Endothelial cell of umbilical vein (primary cell): Measurements from ENCODE around the gene CYP1B1. TPM values are rescaled to one million over a fixed set of nuclear protein-coding genes. Genes with fewer than 3 reads are reported as not detected.

Source experiments
- BruUV-seq: library from RNA; stranded (reverse); fragments of 400-500 nt; replicated peaks from 2 replicates; lab custom pipeline; 2021; lab: Mats Ljungman, UMichigan
- CTCF ChIA-PET: fragments of 300-600, 350-600 bp; sonication (Branson Sonifier 250); formaldehyde crosslinking; loops from one replicate; lab custom pipeline; 2021; ENCODE audit warnings: antibody characterized with exemption, inconsistent platforms; lab: Charles Lee
- POLR2A ChIA-PET: fragments of 300-600, 350-600 bp; sonication (Branson Sonifier 250); formaldehyde crosslinking; loops from one replicate; lab custom pipeline; 2021; ENCODE audit warnings: antibody characterized with exemption, inconsistent platforms; lab: Charles Lee
- DNase-seq: peaks from one replicate; pipeline ENCODE4 v3.0.0-alpha.2; 2011; ENCODE audit warnings: low read depth, low spot score
- FAIRE-seq: peaks from 2 replicates; lab custom pipeline; 2011; peaks lifted over from hg19 to GRCh38; lab: Jason Lieb, UNC
- H2AFZ ChIP-seq: 2 replicates; pipeline ENCODE4 v1.6.0; 2012; ENCODE audit warnings: low read depth, low read length, control low read depth, inconsistent platforms
- H3K27ac ChIP-seq: 2 replicates; pipeline ENCODE4 v1.5.1; 2011; ENCODE audit warnings: low read depth, mild to moderate bottlenecking, control low read depth, low read length, moderate library complexity; ENCODE audit not compliant: insufficient read depth
- H3K27me3 ChIP-seq, 2 experiments: 2 replicates each; pipeline versions ENCODE4 v1.6.0 to v1.6.1; 2011; ENCODE audit warnings: low read length in 2 of 2, mixed read lengths in 1 of 2; ENCODE audit not compliant: control insufficient read depth in 2 of 2, insufficient read depth in 2 of 2
- H3K36me3 ChIP-seq, 2 experiments: 2 replicates in 1 of 2; 3 replicates in 1 of 2; pipeline ENCODE4 v1.5.1; 2011; ENCODE audit warnings: low read length in 2 of 2, mild to moderate bottlenecking in 1 of 2, moderate library complexity in 1 of 2; ENCODE audit not compliant: control insufficient read depth in 2 of 2, insufficient read depth in 2 of 2; ENCODE audit errors: extremely low read depth in 1 of 2
- H3K4me1 ChIP-seq: 3 replicates; pipeline ENCODE4 v1.5.1; 2011; ENCODE audit warnings: mild to moderate bottlenecking, low read length; ENCODE audit not compliant: control insufficient read depth, insufficient read depth; ENCODE audit errors: extremely low read depth
- H3K4me2 ChIP-seq: 2 replicates; pipeline ENCODE4 v1.6.1; 2011; ENCODE audit warnings: low read length, control low read depth, mixed read lengths; ENCODE audit not compliant: insufficient read depth
- H3K4me3 ChIP-seq, 3 experiments: fragments of 200-600 bp in 1 of 3; sonication (generic), shearing (Covaris generic) in 1 of 3; replicated peaks in 1 of 3; 2 replicates each; pipeline ENCODE4 v1.5.1; 2011 to 2016; ENCODE audit warnings: control low read depth in 3 of 3, low read length in 3 of 3, mild to moderate bottlenecking in 2 of 3, inconsistent platforms in 1 of 3, low read depth in 1 of 3, moderate library complexity in 1 of 3; ENCODE audit not compliant: insufficient read depth in 1 of 3
- H3K79me2 ChIP-seq: 2 replicates; pipeline ENCODE4 v1.6.0; 2012; ENCODE audit warnings: low read length, inconsistent platforms; ENCODE audit not compliant: control insufficient read depth, insufficient read depth
- H3K9ac ChIP-seq: replicated peaks from 2 replicates; pipeline ENCODE3; 2011; ENCODE audit warnings: low read length, control low read depth; ENCODE audit not compliant: insufficient read depth; ENCODE audit errors: extremely low read depth
- H3K9me1 ChIP-seq: replicated peaks from 3 replicates; pipeline ENCODE4 v1.6.0; 2011; ENCODE audit warnings: mild to moderate bottlenecking, low read length; ENCODE audit not compliant: control insufficient read depth, insufficient read depth; ENCODE audit errors: extremely low read depth
- H3K9me3 ChIP-seq: replicated peaks from 2 replicates; pipeline ENCODE4 v1.5.1; 2012; ENCODE audit warnings: low read length, inconsistent platforms; ENCODE audit not compliant: control insufficient read depth, insufficient read depth
- H4K20me1 ChIP-seq: replicated peaks from 2 replicates; pipeline ENCODE3; 2011; ENCODE audit warnings: mild to moderate bottlenecking, low read length; ENCODE audit not compliant: control insufficient read depth, insufficient read depth; ENCODE audit errors: extremely low read depth
- CTCF ChIP-seq, 2 donors: IDR thresholded peaks; 1 replicate in 1 of 2; 2 replicates in 1 of 2; pipeline ENCODE4 v1.5.1; 2011; ENCODE audit warnings: low read length in 2 of 2, mild to moderate bottlenecking in 2 of 2, moderate library complexity in 2 of 2, control low read depth in 1 of 2, inconsistent platforms in 1 of 2, low read depth in 1 of 2; ENCODE audit not compliant: insufficient read depth in 1 of 2; ENCODE audit errors: extremely low read depth in 1 of 2
- EZH2 ChIP-seq: IDR thresholded peaks from 2 replicates; pipeline ENCODE4 v1.6.1; 2012; ENCODE audit warnings: borderline replicate concordance, low read depth, mild to moderate bottlenecking, moderate library complexity, low read length, inconsistent platforms; ENCODE audit not compliant: severe bottlenecking
- FOS ChIP-seq: IDR thresholded peaks from 2 replicates; pipeline ENCODE4 v1.6.1; 2011; ENCODE audit warnings: mild to moderate bottlenecking, low read length, moderate library complexity, borderline replicate concordance; ENCODE audit not compliant: insufficient read depth
- GATA2 ChIP-seq: IDR thresholded peaks from 2 replicates; pipeline ENCODE4 v1.7.0; 2011; ENCODE audit warnings: low read depth, mild to moderate bottlenecking, moderate library complexity, mixed read lengths, low read length; ENCODE audit not compliant: insufficient read length, insufficient read depth
- JUN ChIP-seq: IDR thresholded peaks from 2 replicates; pipeline ENCODE4 v1.6.1; 2011; ENCODE audit warnings: borderline replicate concordance, low read depth; ENCODE audit not compliant: insufficient read length, insufficient read depth
- MYC ChIP-seq: IDR thresholded peaks from one replicate; pipeline ENCODE4 v1.6.1; 2011; ENCODE audit warnings: mild to moderate bottlenecking, low read depth, low read length
- POLR2A ChIP-seq: IDR thresholded peaks from 2 replicates; pipeline ENCODE4 v1.6.1; 2012; ENCODE audit warnings: low read depth, mild to moderate bottlenecking, control low read depth, low read length
- POLR2AphosphoS5 ChIP-seq: IDR thresholded peaks from 2 replicates; pipeline ENCODE4 v1.6.1; 2012; ENCODE audit warnings: low read depth, mild to moderate bottlenecking, control low read depth, low read length, moderate library complexity; ENCODE audit not compliant: insufficient read depth
- dilution Hi-C: fragments of 300-500 bp; cut with MboI; formaldehyde crosslinking; loops from one replicate; pipeline ENCODE4 v1.15.0; 2019; ENCODE audit warnings: low sequenced_read_pairs; ENCODE audit not compliant: extremely low pct_ligation_motif_present
- intact Hi-C: fragments of 100-400 bp; cut with micrococcal nuclease; formaldehyde crosslinking; loops from one replicate; pipeline ENCODE4 v1.10.0; 2022
- polyA plus RNA-seq, 4 experiments: library from polyadenylated mRNA; depleted of rRNA in 3 of 4; stranded (reverse) in 3 of 4; unstranded in 1 of 4; fragments of >200 nt; gene quantifications; 2 replicates each; pipeline versions ENCODE4 v1.2.1 to v1.2.3, GENCODE V29; 2011 to 2012; ENCODE audit warnings: missing spikeins in 1 of 4
- total RNA-seq: library from RNA; stranded (reverse); gene quantifications from 2 replicates; pipeline ENCODE4 v1.2.3, GENCODE V29; 2021
- TF ChIP-seq, protein P1 (sequence below): IDR thresholded peaks from 2 replicates; pipeline ENCODE4 v1.6.1; 2011; ENCODE audit not compliant: insufficient read depth, insufficient read length

CYP1B1 gene
- total and polyA plus RNA-seq, 2 donors (not counting 3 experiments of a cell fraction or from before 2014, with no cell fraction given) = 0.01 TPM; not detected in 1

DNA sequence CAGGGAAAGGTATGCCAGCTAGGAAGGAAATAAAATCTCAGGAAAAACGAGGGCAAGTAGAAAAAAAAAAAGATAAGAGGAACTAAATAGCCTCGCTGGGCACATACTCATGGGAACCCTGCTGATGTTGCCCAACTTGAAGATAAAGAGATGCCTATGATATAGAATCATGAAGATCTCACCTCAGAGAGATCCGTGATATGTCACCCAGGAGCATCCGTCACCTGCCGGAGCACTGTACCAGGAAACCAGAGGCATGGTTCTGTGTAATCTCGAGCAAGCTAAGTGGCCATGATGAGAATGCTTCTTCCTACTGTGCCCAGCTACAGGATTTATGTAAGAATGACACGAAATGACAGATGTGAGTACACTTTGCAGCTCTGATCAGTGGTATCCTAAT, 40.0 kb downstream of the CYP1B1 start:
- H3K4me3 ChIP-seq = no peak overlapping the region
- POLR2A ChIA-PET = no interaction called here

More for the DNA sequence above, 40.0 kb downstream of the CYP1B1 start:
- no peak overlapping the region for H2AFZ ChIP-seq
- H3K9ac ChIP-seq = no peak overlapping the region
- no TSS peak for BruUV-seq
- no peaks in the 10 kb centered on the region for H3K9me1 ChIP-seq
- H3K27me3 ChIP-seq = peaks cover 28 to 38% of the 10 kb centered on the region in 2 experiments
- H3K4me2 ChIP-seq = no peak overlapping the region
- FAIRE-seq (no peak), DNase-seq (no peak)
- intact Hi-C loops = no loop called here
- no peaks in the 10 kb centered on the region for H3K36me3 ChIP-seq
- H4K20me1 ChIP-seq = no peaks in the 10 kb centered on the region
- dilution Hi-C loops = no loop called here
- H3K4me1 ChIP-seq = no peaks in the 10 kb centered on the region
- H3K27ac ChIP-seq = no peak overlapping the region
- CTCF ChIA-PET = interaction anchor here (1.2 kb wide), 1 partner anchor 24 kb away, joined by 3 read pairs; no protein-coding TSS in a partner anchor
- no peaks in the 10 kb centered on the region for H3K79me2 ChIP-seq
- H3K9me3 ChIP-seq = no peaks in the 10 kb centered on the region
- TF ChIP-seq FOS (no peak), EZH2 (no peak), MYC (no peak), JUN (no peak), GATA2 (no peak), POLR2AphosphoS5 (no peak), CTCF (IDR thresholded peaks at IDR 0.05; ENCODE audit: extremely low read depth in 1 of 2, insufficient read depth in 1 of 2, low read depth in 1 of 2, low read length in 2 of 2) (no peak), POLR2A (no peak)
- TF ChIP-seq, protein P1, sequence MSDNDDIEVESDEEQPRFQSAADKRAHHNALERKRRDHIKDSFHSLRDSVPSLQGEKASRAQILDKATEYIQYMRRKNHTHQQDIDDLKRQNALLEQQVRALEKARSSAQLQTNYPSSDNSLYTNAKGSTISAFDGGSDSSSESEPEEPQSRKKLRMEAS = no peak
